GM19397 (cell line): ENCODE results near the gene CTIF.
A peak's percentile ranks its signal among the peaks of the same experiment; 100 is the strongest.
"Not testable (repeated sequence)": the region's sequence is repeated elsewhere in the genome, so short reads cannot be mapped to it uniquely, and the experiment has no call there.

ENCODE experiments used
- ATAC-seq: cut with Tn5 transposase; IDR thresholded peaks from one replicate; pipeline ENCODE4 v1.9.1; 2021; ENCODE audit warnings: mild to moderate bottlenecking, moderate library complexity; ENCODE audit not compliant: unreplicated experiment

CTIF gene

DNA sequence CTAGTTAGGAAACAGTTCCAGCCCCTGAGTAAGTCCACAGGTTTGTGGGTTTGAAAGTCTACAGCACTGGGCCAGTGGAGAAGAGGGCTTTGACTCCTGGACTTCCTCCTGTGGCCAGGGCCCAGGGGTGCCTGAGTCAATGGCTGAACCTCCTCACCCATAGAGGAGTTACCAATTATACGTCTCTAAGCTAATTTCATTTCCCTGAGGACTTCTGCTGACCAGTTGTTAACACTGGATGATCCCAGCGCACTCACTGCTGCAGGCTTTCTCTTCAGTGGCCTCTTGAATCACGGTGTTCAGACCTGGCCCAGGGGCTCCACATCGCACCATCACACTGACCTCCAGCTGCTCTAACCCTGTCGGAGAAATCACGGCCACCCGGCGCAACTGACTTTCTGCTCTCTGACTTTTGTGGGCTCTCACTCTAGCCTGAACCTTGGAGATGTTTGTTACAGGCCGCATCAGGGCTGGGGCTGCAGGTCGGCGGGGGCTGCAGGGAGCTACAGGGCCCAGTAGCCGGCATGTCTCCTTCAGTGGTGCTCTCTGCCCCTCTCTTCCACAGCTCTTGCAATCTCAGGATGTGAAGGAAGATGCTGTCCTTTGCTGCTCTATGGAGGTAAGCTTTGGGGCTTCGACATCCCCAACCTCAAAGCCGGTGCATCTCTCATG lies 318.3 kb downstream of the CTIF start:
- ATAC-seq, result no peak

DNA sequence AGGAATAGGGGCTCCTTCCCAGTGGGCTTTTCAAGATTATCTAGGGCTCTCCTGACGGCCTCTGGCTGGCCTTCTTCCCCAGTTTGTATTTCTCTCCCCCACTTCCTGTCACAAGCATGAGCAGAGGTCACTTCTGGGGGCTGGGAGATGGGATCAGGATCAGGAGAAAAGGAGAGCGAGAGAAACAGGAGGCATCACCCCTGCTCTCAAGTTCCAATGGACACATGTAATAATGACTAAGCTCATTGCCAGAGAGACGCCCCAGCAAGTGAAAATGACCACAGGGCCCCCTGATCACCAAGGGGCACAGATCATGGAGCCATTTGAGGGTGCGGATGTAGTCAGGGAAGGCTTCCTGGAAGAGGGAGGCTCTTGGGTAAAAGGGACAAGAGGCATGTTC lies 319.8 kb downstream of the CTIF start:
- no peak for ATAC-seq

DNA sequence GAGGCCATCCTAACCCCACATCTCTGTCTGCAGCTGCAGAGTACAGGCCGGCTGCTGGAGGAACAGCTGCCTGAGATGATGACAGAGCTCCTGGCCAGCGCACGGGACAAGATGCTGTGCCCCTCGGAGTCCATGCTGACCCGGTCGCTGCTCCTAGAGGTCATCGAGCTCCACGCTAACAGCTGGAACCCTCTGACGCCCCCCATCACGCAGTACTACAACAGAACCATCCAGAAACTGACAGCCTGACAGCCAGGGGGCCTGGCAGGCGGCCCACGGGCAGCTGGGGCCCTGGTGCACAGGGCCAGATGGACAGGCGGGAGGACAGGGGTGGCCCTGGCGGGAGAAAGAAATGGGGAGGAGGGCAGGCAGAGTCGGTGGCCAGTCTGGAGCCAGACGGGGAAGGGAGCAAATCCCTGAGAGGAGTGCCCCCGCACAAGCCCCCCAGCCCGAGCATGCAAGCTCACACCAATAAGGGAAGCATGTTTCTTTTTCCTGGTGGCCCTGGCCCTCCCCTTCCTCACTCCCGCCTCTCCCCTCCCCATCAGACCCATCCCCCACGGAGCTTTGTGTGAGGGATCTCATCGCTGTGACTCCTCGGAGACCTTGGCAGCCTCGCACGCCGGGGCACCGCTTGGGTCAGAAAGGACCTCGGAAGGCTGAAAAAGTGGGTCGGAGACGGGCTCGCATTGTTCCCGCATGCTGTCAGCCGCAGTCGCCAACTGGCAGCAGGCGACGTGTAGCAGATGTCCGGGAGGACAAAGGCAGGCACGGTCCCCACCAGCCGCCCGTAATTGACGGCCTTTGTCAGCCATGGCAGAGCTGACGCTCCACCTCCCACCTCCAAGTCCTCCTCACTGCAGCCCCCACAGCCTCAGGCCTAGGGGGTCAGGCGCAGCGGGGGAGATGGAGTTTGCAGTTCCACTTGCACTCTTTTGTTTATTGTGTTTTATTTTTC lies 320.8 kb downstream of the CTIF start:
- no peak for ATAC-seq

DNA sequence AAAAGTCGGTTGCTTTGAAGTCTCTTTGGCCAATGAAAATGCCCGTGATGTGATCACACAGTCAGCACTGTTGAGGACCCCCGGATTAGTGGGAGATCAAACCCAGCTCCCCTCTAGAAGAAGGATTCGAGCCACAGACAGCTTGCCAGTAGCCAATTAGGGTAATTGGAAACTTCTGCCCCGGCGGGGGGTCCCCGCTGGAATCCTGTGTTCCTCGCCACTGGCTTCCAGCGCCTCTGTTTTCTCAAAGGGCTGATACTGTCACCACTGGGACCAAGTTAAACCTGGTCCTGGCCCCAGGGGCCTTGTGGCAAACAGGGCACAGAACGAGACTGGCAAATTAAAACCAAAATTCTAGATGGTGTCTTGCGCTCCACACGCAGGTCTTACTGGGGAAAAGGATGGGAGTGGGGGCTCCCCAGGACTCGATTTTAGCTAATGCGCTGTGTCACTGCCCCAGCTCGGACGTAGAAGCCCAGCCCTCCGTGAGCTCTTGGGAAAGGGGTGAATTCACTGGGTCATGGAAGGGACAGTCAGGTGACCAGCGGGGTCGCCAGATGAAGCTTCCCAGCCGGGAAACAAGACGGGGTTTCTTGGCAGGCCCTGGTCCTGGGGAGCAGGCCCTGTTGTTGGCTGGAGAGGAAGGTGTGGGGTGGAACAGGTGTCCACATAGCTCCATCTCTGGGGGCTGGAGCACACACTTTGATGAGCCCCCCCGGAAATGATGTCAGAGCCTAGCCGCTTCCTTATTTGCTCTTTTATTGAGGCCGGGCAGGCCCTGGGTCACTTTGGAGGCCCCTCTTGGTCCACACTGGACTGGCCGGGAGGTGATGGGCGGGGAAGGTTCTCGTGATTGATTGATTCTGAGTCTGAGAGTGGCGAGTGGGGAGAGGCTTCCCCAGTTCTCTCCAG lies 321.7 kb downstream of the CTIF start:
- no peak for ATAC-seq

DNA sequence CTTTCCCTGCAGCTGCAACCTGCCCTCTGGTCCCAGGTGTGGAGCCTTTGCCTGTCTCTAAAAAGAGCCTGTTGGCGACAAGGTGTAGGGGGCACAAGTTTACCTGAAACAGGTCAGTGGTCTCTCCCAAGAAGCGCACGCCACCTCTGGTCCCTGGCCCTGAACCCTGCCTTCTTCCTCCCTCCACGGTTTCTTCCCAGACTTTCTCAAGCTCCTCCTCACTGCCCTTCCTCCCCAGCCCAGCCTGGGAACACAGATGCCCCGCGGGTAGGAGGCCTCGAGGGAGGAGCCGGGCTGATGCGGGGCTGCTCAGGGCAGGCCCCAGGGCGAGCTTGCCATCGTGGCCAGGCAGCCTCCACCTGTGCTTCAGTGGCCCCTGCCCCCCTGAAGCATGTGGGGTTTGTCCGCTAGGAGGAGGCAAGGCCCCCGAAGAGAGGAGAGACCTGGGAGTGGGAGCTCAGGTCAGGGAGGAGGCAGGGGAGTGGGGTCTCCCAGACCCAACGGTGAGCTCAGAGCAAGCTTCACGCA lies 322.4 kb downstream of the CTIF start:
- no peak for ATAC-seq

DNA sequence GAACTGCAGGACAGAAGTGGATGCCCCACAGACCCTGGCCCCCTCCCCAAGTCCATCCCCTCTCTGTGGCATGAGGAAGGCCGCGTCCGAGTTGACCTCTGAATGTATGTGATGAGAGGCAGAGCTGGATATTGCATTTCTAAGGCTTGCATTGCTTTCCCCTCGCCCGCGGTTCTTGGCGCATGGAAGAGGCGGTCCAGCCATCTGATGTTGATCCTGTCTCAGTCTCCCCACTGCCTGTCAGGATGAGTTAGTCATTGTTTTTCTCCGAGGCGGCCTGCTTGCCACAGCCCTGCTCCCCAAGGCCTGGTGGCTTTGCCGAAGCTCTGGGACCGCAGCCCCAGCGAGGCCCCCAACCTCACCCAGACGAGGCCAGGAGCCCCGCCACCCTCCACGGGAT lies 323.3 kb downstream of the CTIF start:
- no peak for ATAC-seq

DNA sequence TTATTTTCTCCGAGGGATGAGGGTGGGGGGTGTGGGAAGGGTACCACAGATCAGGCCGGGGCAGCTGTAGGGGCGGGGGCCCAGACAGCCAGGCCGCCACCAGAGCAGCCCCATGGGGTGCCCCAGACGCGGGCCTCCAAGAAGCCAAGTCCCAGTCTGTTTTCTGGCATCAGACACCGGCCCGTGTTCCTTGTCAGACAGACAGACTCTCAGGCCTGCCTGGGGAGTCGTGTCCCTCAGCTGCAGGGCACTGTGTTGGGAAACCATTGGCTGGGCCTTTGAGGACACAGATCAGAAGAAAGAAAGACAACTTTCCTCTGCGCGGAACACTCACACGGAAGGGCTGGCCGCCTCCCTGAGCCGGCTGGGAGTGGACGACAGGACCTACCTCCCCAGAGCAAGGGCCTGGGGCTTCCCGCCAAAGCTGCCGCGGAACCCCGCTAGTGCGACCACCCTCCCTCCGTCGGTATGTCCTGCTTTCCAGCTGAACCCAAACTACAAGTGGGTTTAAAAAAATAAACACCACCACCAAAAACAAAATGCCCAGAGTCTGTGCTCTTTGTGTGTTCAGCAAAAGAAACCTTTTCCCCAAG lies 323.9 kb downstream of the CTIF start:
- no peak for ATAC-seq

DNA sequence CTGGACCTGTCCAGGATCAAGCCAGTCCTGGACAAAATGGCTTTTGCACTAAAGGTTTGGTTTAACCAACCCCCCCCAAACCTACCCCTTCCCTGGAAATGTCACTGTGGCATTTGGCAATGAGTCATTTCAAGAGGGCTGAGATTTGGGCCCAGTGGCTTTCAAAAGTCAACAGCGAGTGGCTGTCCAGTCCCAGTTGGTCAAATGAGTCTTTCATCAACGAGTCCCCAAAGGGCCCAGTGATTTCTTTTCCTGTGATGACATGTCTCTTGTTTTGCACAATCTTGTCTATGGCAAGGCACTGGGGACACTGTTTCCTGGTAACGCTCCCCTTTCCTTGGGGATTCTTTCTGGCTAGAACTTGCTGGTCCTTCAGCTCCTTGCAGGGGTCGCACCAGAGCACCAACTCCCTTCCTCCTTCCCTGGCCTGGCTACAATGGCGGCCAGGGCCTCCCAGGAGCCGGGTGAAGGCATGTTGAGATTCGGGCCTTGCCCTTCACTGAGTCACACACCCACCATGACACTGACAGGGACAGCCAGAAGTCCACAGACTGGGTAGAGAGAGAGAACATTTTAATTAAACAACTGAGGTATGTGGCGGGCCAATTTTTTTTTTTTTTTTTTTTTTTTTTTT lies 324.7 kb downstream of the CTIF start:
- ATAC-seq, result no peak

DNA sequence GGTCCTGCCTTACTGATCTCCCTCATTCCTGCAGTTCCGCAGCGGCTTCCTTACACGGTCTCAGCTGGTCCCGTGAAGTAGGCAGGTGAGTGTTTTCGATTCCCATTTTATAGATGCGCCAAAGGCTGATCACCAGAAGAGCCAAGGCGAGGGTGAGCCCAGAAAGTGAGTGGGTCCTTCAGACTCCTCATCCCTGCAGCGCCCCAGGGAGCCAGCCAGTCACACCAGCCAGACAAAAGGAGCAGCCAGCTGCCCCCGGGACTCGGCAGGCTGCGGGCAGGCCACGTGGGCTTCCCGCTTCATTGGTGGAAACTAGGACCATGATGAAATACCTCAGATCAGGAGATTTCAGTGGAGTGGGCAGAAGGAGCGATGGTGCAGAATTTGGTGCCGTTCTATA lies 326.0 kb downstream of the CTIF start:
- no peak for ATAC-seq

DNA sequence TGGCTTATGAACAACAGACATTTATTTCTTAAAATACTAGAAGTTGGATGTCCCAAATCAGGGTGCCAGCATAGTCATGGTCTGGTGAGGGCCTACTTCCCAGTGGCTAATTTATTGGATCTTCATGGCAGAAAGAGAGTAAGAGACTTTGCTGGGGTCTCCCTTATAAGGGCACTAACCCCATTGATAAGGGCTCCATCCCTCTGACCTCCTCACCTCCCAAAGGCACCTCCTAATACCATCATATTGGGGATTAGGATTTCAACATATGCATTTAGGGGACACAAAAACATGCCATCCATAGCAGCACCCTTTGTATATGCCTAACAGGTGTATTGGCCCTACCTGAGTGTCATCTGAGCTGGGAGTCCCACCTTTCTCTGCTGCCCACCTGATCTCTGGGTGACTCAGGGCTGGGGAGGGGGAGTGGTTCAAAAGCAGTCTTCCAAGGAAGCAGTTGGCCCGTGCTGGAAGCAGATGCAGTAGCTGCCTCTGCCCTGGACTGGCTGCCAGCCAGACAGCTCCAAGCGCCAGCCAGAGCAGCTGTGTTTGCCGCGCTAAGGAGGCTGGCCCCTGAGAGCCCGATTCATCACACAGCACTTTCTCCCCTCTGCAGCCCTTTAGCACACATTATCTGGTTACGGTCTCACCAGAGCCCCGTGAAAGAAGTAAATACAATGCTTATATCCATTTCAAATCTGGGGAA lies 327.4 kb downstream of the CTIF start:
- ATAC-seq, result no peak

DNA sequence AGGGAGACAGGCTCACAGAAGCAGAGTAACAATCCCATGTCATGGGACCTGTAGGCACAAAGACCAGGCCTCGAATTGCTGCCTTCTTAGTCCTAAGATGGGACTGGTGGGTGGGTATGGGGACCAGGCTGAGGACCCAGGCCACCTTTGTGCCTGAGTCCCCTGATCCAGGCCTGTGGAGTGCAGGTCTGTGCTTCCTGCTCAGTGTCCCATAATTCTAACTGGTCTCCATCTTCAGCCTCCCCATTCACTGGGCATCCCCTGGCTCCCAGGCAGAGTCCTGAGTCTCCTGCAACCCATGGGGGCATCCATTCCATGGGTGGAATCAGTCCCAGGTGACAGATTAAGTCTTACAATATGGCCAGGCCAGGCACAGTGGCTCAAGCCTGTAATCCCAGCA lies 328.0 kb downstream of the CTIF start:
- ATAC-seq, result no peak

DNA sequence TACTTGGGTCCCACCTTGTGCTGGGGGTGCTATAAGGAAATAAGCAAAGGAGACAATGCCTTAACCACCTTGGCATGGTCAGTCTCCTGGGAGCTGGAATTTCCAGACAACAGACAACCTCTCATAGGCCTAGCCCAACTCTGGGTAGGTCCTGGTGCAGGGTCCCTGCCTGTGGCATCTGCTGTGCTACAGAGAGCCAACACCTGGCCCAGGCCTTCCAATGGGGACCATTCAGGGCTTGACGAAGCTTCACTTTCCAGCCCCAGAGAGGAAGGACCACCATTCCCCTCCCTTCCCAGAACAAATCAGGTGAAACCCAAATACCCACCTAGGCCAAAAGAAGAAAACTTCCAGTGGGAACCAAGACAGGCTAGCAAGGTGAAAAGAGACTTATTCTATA lies 329.1 kb downstream of the CTIF start:
- ATAC-seq, result no peak

DNA sequence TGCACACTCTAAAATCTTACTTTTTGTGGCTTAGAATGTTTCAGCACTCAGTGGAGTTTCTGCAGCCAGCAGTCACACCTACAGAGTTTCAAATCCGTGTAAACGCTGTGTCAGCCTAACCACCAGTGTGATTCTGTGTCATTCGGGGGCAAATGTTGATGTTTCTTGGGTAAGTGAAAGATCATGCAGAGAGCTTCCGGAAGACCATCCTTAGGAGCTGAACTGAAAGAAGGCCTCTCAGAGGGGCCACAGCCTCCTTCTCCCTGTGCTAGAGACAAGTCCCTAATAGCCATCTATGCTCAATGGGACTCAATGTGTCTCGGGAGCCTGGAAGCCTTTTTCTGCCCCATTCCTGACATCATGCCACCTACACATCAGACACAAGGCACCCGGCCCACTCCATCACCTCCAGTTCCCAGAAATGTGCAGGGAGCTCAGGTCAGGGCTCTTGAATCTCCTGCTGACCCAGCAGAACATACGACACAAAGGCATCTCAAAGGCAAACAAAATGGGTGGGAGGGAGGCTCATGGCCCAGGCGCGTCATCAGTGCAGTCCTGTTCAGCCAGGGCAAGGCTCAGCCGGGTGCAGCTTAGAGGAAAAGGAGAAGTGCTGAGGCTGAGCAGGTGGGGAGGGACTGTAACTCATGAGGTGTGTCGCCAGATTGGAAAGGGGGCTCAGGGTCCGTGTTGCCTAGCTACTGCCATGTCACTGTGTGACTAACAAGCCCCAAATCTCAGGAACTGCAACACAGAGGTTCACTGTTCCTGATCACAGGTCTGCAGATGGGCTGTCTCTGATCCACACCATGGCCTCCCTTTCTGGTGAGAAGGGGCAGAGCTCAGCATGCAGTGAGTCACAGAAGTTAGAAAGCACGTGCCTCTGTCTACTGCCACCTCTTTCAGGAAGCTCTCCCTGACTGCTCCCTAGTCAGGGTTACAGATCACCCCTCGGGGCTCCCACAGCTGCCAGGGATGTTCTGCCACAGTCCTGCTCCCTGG lies 329.9 kb downstream of the CTIF start:
- peak; percentile 66 for ATAC-seq

DNA sequence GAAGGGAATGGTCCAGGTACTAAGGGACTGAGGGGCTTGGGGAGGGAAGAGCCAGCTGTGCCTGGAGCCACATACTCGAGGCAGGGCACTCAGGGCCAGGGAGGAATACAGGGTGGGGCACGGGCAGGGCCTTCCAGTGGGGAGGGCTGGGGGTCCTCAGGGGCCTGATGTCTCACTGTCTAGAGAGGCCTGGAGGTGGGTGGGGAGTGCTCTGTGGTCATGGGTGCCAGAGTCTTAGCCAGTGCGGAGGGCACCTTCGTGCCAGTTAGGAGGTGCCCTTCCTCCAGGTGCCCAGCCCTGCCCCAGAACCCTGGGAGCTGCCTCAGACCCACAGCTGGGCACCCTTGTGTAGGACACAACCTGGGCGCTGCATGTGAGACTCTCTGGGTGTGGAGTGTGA lies 330.8 kb downstream of the CTIF start:
- no peak for ATAC-seq

DNA sequence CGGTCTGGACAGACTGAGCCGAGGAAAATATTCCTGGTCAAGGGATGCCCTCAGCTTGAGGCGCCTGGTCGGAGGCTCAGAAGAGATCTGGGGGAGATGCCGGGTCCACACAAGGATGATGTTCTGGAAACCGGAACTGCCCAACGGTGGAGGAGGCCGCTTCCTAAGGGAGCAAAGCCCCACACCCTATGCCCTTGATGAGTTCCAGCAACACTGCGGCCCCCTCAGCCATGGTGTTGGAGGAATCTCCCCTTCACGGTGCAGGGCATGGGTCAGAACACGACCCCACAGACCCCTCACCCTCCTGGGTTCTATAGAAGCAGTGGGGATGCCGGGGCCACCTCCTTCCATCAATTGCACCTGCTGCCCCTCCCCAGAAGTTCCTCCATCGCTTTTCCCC lies 332.1 kb downstream of the CTIF start:
- ATAC-seq, result not testable (repeated sequence)

DNA sequence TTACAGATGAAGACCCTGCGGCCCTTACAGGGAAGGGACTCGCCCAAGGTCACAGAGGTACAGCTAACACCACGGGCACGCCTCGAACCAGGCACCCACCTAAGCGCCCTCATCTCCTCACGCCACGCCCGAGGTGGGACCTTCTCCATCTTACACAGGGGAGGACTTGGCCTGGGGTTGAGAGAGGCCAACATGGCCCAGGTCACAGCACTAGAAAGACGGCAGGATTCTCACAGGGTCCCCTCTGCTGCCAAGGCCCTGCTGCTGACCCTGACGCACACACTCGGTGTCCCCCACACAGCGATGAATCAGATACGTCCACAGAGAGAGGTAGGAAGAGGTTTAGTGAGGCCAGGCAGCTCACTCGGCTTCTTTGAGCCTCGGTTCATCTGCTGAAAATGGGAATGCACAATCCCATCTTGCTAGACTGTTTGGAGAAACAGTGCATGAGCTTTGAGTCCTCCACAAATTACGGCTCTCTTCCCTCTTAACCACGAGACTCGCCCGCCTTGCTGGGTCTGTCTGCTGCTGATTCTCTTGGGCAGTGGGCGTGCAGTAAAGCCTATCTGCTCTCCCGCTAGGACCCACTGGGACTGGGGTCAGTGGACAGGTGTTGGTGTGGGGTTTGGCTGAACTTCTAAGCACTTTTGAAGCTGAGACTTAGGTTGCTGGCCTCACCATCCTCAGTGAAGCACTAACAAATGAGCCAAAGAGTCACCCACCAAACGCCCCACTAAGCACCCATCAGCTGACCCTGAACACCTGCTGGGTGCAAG lies 332.7 kb downstream of the CTIF start:
- ATAC-seq, result no peak
